Glomerular endothelial cell (primary cell): ENCODE results near the gene GOSR1. TPM values are rescaled to one million over a fixed set of nuclear protein-coding genes. Genes with fewer than 3 reads are reported as not detected.
"Not testable (repeated sequence)": the region's sequence is repeated elsewhere in the genome, so short reads cannot be mapped to it uniquely, and the experiment has no call there.

Experiments used
- DNase-seq: peaks from one replicate; pipeline ENCODE4 v3.0.0-alpha.2; 2011; ENCODE audit warnings: low read depth, low spot score; ENCODE audit errors: extremely low read depth
- total RNA-seq: library from RNA; depleted of rRNA; stranded (reverse); fragments of >200 nt; gene quantifications from 2 replicates; pipeline ENCODE4 v1.2.3, GENCODE V29; 2015

Gene GOSR1
- total RNA-seq = 21.4 and 35.0 TPM in 2 replicates

- DNase-seq = peak; percentile 84
These were observed at the start of gene GOSR1 for GRCh38 chr17:30477083-30477773. TSS of gene GOSR1 (plus strand) at chr17:30477408. CDS start at chr17:30477434, 26 bp downstream.

GRCh38 chr17:30427611-30428010 lies 49.6 kb upstream of the GOSR1 start:
- no peak for DNase-seq

- DNase-seq = no peak
These were observed 48.1 kb upstream of the GOSR1 start for GRCh38 chr17:30429155-30429554.

- DNase-seq = peak; percentile 90
These were observed 43.7 kb upstream of the GOSR1 start for GRCh38 chr17:30433514-30433913.

GRCh38 chr17:30436729-30437128 lies 40.5 kb upstream of the GOSR1 start:
- DNase-seq = no peak

- DNase-seq = no peak
These were observed 33.5 kb upstream of the GOSR1 start for GRCh38 chr17:30443721-30444120.

GRCh38 chr17:30446640-30447039 lies 30.6 kb upstream of the GOSR1 start:
- DNase-seq = not testable (repeated sequence)

GRCh38 chr17:30449480-30449879 lies 27.7 kb upstream of the GOSR1 start:
- DNase-seq = no peak

GRCh38 chr17:30450125-30451027 lies 26.8 kb upstream of the GOSR1 start:
- no peak for DNase-seq

- no peak for DNase-seq
These were observed 22.6 kb upstream of the GOSR1 start for GRCh38 chr17:30454635-30455034.

- DNase-seq = no peak
These were observed 18.8 kb upstream of the GOSR1 start for GRCh38 chr17:30458371-30458770.

GRCh38 chr17:30458797-30459413 lies 18.3 kb upstream of the GOSR1 start:
- DNase-seq = not testable (repeated sequence)

GRCh38 chr17:30468465-30468864 lies 8.7 kb upstream of the GOSR1 start:
- DNase-seq = no peak

GRCh38 chr17:30472238-30472890 lies 4.8 kb upstream of the GOSR1 start:
- DNase-seq = no peak

- no peak for DNase-seq
These were observed 2.0 kb upstream of the GOSR1 start for GRCh38 chr17:30475206-30475605.

GRCh38 chr17:30476726-30477082 lies 504 bp upstream of the GOSR1 start:
- peak; percentile 3 for DNase-seq

GRCh38 chr17:30477774-30478115 lies 537 bp downstream of the GOSR1 start:
- DNase-seq = peak; percentile 3

- DNase-seq = no peak
These were observed 5.3 kb downstream of the GOSR1 start for GRCh38 chr17:30482555-30482954.

GRCh38 chr17:30483159-30483558 lies 6.0 kb downstream of the GOSR1 start:
- no peak for DNase-seq

- no peak for DNase-seq
These were observed 16.6 kb downstream of the GOSR1 start for GRCh38 chr17:30493780-30494179.

GRCh38 chr17:30495586-30495985 lies 18.4 kb downstream of the GOSR1 start:
- no peak for DNase-seq
